ENCODE data around the gene KCNJ15. TPM values are rescaled to one million over a fixed set of nuclear protein-coding genes. Genes with fewer than 3 reads are reported as not detected.
"Not testable (repeated sequence)": the region's sequence is repeated elsewhere in the genome, so short reads cannot be mapped to it uniquely, and the experiment has no call there.

Gene KCNJ15
- total RNA-seq, 6 experiments from 2014 or later, result 0.33 to 1.2 (median 0.50) TPM

DNA sequence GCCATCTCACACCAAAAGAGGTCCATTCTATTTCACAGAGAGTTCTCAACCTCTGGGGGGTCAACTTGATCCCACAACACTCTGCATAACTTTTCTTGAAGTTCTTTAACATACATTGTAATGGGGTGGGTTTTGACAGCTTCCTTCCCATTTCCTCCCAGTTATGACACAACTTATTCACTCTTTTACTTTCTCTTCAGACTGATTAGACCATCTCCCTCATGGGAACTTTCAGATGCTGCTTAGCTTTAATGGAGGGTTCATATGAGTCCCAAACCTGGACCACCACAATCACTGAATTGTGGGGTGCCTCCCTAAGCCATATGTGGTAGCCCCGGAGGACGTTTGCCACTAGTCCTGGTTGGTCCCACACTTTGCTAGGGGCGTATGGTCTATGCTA, 28.3 kb upstream of the KCNJ15 start:
- peaks cover 71% of the 10 kb centered on the region for H3K9me3 Mint-ChIP-seq

DNA sequence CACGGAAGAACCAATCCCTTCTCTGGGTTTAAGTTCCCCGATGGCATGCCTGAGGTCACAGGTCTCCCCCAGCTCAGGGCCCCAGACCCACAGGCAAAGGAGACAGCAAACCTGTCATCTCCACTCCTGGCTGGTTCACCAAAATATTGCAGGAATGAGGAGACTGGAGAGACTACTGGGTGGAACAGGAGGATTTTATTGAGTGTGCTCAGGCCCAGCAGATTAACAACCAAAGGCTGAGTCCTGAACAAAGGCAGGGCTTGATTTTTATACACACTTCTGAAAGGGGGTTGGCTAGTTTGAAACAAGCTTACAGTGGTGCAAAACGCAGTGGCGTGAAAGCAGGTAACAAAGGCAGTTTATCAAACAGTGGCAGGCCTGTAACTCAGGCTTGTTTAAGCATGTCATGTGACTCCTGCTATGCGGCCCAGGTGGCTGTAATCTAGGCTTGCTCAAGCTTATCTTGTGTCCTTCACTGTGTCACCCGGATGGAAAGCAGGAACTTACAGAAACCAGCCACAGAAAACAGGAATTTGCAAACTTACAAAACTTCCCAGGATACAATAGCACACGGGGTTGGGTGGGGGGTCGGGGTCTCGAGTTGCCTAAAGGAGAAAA, 27.4 kb upstream of the KCNJ15 start:
- Mint-ChIP-seq H3K27me3 (ENCODE audit: insufficient read depth) (no peaks in the 10 kb centered on the region), H3K27ac (no peak overlapping the region), H3K36me3 (ENCODE audit: low read depth) (peaks cover 64% of the 10 kb centered on the region), H3K9me3 (peaks cover 62% of the 10 kb centered on the region), H3K4me3 (no peak overlapping the region), H3K4me1 (ENCODE audit: low read depth) (peaks cover 10% of the 10 kb centered on the region)
- DNase-seq, result no peak
- TF ChIP-seq, protein P1, sequence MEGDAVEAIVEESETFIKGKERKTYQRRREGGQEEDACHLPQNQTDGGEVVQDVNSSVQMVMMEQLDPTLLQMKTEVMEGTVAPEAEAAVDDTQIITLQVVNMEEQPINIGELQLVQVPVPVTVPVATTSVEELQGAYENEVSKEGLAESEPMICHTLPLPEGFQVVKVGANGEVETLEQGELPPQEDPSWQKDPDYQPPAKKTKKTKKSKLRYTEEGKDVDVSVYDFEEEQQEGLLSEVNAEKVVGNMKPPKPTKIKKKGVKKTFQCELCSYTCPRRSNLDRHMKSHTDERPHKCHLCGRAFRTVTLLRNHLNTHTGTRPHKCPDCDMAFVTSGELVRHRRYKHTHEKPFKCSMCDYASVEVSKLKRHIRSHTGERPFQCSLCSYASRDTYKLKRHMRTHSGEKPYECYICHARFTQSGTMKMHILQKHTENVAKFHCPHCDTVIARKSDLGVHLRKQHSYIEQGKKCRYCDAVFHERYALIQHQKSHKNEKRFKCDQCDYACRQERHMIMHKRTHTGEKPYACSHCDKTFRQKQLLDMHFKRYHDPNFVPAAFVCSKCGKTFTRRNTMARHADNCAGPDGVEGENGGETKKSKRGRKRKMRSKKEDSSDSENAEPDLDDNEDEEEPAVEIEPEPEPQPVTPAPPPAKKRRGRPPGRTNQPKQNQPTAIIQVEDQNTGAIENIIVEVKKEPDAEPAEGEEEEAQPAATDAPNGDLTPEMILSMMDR (IDR thresholded peaks at IDR 0.05), result no peak

More for the DNA sequence above, 28.3 kb upstream of the KCNJ15 start:
- no peak overlapping the region for H3K4me3 Mint-ChIP-seq
- no peaks in the 10 kb centered on the region for H3K27me3 Mint-ChIP-seq (ENCODE audit: insufficient read depth)
- TF ChIP-seq, protein P1 (IDR thresholded peaks at IDR 0.05), result no peak
- H3K27ac Mint-ChIP-seq, result no peak overlapping the region
- no peak for DNase-seq
- H3K4me1 Mint-ChIP-seq (ENCODE audit: low read depth), result peaks cover 6% of the 10 kb centered on the region; the same call in 1 of the 2 replicates
- H3K36me3 Mint-ChIP-seq (ENCODE audit: low read depth), result peaks cover 67% of the 10 kb centered on the region

DNA sequence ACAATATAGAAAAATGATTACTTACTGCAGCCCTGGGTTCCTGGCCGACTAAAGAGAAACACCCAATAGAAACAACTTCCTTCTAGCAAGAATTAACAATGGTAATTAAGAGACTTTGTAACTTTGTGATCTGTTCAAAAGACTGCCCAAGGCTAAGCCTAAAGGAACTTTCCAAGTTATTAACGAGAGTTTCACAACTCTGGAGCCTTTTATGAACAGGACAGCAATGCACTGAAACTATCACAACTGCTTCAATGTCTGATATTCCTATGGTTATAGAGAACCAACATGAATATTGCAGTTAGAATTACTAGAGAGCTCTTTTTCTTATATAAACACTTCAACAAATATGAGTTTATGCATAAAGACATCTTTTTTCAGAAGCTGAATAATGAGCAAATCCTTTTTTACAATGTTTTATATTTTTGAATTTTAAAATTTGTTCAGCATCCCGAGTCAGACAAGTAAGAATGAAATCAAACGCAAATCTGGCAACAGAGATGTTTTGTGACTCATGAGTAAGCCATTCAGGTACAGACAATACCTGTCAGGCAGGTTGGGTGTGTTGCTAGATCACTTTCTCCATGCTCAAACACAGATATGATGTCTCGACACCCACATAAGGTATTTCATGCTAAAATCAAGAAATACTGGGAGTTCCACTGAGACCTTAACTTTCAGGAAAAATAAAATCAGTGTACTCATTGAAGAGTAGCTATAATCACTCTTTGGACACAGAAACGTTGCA, 22.2 kb upstream of the KCNJ15 start:
- Mint-ChIP-seq H3K4me1 (ENCODE audit: low read depth) (peaks cover 25% of the 10 kb centered on the region), H3K27ac (no peak overlapping the region), H3K36me3 (ENCODE audit: low read depth) (peaks cover 32% of the 10 kb centered on the region), H3K27me3 (ENCODE audit: insufficient read depth) (no peaks in the 10 kb centered on the region), H3K9me3 (peaks cover 23% of the 10 kb centered on the region), H3K4me3 (no peak overlapping the region)
- TF ChIP-seq, protein P1 (IDR thresholded peaks at IDR 0.05), result no peak
- no peak for DNase-seq

DNA sequence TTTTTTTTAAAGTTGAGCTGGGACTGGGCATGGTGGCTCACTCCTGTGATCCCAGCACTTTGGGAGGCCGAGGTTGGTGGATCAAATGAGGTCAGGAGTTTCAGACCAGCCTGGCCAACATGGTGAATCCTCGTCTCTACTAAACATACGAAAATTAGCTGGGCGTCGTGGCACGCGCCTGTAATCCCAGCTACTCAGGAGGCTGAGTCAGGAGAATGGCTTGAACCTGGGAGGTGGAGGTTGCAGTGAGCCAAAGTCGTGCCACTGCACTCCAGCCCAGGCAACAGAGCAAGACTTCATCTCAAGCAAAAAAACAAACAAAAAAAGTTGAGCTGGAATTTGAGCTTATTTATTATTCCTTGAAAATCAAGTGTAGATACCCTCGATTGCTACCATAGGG, 21.5 kb upstream of the KCNJ15 start:
- H3K4me3 Mint-ChIP-seq; H3K27ac Mint-ChIP-seq; H3K27me3 Mint-ChIP-seq (ENCODE audit: insufficient read depth); DNase-seq: not testable (repeated sequence)
- peaks cover 16% of the 10 kb centered on the region for H3K9me3 Mint-ChIP-seq
- H3K36me3 Mint-ChIP-seq (ENCODE audit: low read depth), result peaks cover 26% of the 10 kb centered on the region
- peaks cover 31% of the 10 kb centered on the region for H3K4me1 Mint-ChIP-seq (ENCODE audit: low read depth)

DNA sequence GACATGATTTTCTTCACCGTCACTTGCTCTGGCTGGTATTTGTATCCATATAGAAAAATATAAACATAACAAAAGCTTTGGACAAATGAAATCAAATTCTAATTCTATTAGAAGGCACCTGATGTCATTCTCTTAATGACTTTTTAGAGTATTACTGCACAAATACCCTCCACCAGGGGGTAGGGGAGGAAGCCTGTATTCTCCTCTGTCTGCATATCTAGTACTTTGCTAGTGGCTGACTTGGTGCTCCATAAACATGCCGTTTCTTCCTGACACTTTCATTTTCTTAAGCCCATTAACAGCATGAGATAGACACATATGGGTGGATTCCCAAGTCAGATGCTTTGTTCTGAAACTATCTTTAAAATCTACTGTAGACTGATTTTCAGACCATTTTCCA, 20.6 kb upstream of the KCNJ15 start:
- H3K27me3 Mint-ChIP-seq (ENCODE audit: insufficient read depth), result no peaks in the 10 kb centered on the region
- TF ChIP-seq, protein P1 (IDR thresholded peaks at IDR 0.05), result peak; percentile 61
- no peak overlapping the region for H3K27ac Mint-ChIP-seq
- H3K4me3 Mint-ChIP-seq, result no peak overlapping the region
- peaks cover 16% of the 10 kb centered on the region for H3K36me3 Mint-ChIP-seq (ENCODE audit: low read depth)
- DNase-seq, result no peak
- peaks cover 41% of the 10 kb centered on the region for H3K4me1 Mint-ChIP-seq (ENCODE audit: low read depth)
- peaks cover 8% of the 10 kb centered on the region; the same call in 1 of the 2 replicates for H3K9me3 Mint-ChIP-seq

DNA sequence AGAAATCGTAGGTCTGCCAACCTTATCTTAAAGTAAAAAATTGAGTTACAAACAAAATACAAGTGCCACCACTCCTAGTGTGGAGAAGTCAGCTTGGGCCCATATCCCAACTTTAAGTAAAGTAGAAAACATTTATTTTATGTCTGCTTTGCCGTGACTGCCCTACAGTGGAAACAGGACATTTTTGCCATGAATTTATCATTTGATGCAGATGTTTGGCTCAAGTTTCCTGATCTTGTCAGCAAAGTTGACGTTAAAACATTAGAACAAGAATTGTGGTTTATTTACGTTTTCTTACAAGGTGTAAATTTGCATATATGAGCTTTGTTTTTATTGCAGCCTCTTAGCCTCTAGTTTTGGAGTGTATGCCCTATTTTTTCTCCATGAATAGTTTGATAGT, 17.1 kb upstream of the KCNJ15 start:
- Mint-ChIP-seq H3K27ac (no peak overlapping the region), H3K9me3 (no peaks in the 10 kb centered on the region), H3K4me3 (no peak overlapping the region), H3K27me3 (ENCODE audit: insufficient read depth) (no peaks in the 10 kb centered on the region), H3K36me3 (ENCODE audit: low read depth) (no peaks in the 10 kb centered on the region), H3K4me1 (ENCODE audit: low read depth) (peaks cover 55% of the 10 kb centered on the region)
- no peak for DNase-seq
- TF ChIP-seq, protein P1 (IDR thresholded peaks at IDR 0.05), result no peak

Measured in HFFc6 (cell line).